Activated effector memory CD4-positive, alpha-beta T cell treated with anti-CD3 and anti-CD28 coated beads, Interleukin-2, amount 50 U/mL, for 16 hours (primary cell): ENCODE measurements around the gene ACTRT2.

Experiments
- DNase-seq: peaks from one replicate; pipeline ENCODE4 v3.0.0-alpha.2; 2020

Gene ACTRT2

DNA sequence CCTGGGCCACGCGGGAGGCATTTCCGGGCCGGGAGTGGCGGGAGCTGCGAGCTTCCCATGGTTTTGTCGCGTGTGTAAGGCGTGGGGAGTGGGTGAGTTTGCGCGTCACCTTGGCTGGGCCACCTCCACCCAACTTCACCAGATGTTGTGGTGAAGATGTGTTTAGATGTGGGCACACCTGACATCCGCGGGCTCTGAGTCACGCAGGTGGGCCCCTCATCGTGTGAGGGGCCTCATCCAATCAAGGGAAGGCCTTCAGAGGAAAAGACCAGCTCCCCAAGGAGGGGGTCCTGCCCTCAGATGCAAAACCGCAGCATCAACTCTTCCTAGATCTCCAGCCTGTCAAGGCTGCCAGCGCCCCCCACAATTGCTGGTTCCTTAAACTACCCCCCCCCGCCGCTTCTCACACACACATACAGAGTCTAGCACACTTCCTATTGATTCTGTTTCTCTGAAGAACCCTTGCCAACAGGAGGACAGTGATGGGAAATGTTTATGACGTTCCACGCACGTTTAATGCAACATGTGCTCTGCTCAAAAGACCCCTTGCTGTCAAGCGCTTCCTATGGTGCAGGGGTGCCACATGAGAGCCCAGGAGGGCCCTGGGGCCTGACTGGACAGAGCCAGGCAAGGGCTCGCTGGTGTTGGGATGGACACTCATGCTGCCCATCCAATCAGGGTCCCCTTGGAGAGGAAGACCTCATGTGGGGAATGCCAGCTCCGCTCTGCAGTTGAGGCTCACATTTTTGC is 11.9 kb downstream of the ACTRT2 start:
- peak; percentile 72 for DNase-seq

GRCh38 chr1:3033790-3034090 is 12.5 kb downstream of the ACTRT2 start:
- DNase-seq, result no peak

- DNase-seq, result no peak
These were observed 12.9 kb downstream of the ACTRT2 start for GRCh38 chr1:3034162-3034561.

- DNase-seq, result peak; percentile 49
These were observed 13.7 kb downstream of the ACTRT2 start for GRCh38 chr1:3034728-3035562.

DNA sequence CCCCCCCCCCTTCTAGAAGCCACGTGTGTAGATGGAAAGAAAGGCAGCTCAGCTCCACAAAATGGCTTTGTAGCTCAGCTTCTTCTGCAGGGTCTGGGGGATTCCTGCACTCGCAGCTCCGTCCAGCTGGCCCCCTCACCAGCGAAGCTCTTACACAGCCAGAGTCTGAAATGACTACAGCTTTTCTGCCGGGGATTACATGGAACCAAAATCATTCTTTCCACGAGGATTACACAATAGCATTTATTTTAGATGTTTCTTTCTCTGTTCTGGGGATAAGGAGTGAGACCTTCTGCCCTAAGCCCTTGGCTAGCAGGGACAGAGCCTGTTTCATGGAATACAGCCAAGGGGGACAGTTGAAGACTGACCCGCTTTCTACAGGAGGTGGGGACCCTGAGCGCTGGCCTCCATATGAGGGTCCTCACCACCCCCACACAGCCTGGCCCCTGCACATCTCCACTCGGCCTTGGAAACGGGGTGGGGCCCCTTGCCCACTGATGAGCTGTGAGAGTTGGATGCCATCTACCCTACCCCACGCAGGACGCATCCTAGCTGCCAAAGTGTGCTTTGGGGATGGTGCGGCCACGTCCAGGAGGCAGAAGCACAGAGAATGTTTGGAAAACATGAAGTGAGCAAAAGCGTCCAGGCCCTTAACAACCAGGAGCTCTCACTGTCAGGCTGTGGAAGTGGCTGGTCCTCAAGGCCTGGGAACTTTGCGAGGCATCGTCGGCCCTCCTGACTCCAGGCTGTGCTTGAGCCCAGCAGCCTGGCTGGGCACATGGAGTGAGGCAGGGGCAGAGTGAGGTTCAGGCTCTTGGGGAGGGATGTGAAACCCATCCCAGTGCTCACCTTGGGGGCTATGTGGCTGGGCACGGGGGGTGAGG is 14.5 kb downstream of the ACTRT2 start:
- DNase-seq, result peak; percentile 34

DNA sequence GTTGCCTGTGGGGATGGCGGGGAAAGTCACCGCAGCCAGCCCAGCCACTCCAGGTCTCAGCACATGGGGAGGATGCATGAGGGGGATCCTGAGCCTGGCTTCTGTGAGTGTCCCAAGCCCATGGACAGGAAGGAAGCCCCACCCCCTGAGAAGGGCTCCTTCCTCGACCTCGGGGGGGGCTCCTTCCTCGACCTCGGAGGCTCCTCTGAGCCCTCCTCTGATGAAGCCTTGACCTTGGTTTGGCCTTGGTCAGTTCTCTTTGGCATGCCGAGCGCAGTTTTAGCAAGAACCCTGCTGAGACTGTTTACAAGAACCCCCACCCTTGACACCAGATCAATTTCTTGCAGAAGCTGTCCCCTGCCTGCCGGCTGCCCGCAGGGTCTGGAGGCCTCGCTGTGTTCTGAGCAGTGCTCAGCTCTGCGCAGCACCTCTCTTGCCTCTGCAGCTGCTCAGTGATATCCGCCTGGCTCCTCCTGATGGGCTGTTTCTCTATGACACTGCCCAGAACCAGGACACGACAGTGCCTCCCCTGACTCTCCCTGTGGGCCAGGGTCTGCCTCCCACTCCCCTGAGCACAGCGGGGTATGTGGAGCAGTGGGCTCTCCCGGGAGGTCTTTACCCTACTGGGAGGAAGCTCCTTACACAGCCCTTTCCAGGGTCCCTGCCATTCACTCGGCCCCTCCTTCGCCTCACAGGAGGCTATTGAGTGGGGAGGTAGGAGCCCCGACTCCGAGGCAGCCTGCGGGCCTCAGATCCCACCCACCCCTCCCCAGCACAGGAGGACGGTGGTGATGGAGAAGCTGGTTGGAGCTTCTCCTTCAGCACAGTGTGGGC is 15.4 kb downstream of the ACTRT2 start:
- peak; percentile 58 for DNase-seq

DNA sequence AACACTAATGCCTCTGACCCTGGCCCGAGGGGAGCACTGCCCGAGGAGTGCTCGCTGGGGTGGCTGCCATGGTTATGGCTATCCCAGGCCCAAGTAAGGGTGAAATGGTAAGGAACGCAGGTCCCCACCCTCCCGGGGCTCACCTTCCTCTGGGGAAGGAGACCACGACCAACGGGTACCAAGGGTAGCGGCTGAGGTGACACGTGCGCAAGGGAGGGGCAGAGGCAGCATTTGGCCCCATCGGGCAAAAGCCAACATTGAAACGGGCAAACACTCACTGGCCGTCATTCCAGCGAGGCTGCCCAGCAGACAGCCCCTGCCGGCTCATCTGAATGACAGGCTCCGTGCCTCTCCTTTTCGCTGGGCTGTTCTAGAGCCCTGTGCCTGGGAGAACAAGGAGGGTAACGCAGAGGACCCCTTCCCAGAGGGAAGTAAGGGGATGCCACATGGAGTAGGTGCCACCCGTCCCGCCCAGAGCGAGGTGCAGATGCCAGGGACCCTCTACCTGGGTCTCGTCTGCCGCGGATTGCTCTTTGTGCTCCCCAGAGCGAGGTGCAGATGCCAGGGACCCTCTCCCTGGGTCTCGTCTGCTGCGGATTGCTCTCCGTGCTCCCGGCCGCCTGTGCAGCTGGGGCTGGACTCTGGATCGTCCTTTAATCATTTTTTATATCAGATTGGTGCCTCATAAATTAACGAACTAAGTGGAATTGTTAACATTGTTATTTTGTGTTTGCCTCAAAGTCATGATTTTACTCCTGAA is 16.2 kb downstream of the ACTRT2 start:
- DNase-seq, result peak; percentile 48

GRCh38 chr1:3038113-3038551 is 16.9 kb downstream of the ACTRT2 start:
- peak; percentile 50 for DNase-seq

DNA sequence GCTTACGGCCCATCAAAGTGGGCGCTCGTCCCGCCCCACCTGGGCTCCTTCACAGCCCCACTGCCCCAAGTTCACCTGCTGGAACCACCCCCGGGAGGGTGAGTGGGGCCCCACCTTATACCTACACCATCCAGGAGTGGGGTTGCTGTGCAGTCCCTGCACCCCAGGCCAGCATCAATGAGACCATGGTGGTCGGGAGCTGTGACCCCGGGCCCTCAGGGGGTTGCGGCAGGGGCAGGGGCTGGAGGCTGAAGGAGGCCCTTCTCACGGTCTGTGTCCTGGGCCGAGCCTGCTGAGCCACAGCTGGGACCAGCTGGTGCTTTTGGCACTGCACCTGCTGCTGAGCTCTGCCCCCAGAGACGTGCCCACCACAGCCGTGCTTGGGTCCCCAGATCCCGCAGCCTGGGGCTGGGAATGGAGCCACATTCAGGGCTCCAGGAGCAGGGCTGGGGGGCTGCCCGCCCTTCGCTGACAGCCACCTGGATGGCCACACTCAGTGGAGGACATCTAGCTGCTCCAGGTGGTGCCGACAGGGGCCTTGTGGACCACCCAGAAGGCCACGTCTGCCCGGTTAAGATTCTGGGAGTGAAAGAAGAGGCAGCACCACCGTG is 17.4 kb downstream of the ACTRT2 start:
- DNase-seq, result peak; percentile 60

DNA sequence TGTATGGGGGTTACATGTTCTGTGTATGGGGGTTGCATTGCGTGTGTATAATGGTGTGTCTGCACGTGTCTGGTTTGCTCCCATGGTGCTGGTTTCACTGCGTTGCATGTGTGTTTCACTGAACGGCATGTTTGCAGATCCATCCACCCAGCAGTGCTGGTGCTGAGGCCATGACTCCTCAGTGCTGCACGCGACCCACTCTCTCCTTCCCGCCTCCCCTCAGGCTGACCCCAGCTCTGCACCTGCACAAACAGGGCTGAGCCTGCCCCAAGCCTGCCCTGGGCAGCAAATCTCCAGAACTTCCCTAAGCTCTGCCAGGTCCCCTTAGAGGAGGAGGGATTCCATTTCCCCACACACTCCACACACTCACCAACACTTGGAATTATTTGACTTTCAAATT is 18.7 kb downstream of the ACTRT2 start:
- peak; percentile 55 for DNase-seq

DNA sequence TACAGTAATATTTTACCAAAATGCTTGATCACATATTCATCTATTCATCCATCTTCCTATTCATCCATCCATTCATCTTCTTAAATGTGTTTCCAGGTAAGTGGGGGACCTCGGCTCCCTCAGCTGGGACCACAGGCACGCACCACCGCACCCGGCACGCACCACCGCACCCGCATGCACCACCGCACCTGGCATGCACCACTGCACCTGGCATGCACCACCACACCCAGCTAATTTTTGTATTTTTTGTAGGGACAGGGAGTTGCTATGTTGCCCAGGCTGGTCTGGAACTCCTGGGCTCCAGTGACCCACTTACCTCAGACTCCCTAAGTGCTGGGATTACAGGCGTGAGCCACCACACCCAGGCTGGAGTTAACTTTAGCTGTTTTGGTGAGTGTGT is 21.2 kb downstream of the ACTRT2 start:
- DNase-seq, result no peak

- peak; percentile 43 for DNase-seq
These were observed 27.9 kb downstream of the ACTRT2 start for GRCh38 chr1:3049164-3049563.

GRCh38 chr1:3049905-3050304 is 28.6 kb downstream of the ACTRT2 start:
- peak; percentile 55 for DNase-seq

- DNase-seq, result peak; percentile 45
These were observed 29.3 kb downstream of the ACTRT2 start for GRCh38 chr1:3050603-3051002.

DNA sequence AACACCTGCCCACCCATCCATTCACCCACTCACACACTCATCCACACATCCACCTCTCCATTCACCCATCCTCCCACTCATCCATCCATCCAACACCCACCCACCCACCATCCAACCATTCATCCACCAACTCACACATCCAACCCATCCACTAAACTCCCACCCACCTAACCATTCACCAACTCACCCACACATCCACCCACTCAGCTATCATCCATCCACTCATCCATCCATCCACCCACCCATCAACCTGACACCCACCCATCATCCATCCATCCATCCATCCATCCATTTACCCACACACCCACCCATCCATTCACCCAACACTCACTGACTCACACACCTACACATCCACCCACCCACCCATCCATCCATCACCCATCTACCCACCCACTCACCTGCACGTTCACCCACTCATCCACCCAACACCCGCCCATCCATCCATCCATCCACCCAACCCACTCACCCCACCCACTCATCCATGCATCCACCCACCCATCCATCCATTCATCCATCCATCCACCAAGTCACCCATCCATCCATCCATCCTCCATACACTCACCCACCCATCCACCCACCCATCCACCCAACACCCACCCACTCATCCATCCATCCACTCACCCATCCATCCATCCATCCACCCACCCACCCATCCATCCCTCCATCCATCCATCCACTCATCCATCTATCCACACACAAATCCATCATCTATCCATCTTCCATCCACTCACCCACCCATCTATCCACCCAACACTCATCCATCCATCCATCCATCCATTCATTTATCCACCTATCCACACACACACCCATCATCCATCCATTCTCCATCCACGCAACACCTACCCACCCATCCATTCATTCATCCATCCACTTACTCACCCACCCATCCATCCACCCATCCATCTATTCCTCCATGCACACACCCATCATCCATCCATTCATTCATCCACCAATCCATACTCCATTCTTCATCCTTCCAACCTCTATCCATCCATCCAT is 30.3 kb downstream of the ACTRT2 start:
- DNase-seq, result peak; percentile 28

GRCh38 chr1:3052501-3052900 is 31.2 kb downstream of the ACTRT2 start:
- peak; percentile 31 for DNase-seq

DNA sequence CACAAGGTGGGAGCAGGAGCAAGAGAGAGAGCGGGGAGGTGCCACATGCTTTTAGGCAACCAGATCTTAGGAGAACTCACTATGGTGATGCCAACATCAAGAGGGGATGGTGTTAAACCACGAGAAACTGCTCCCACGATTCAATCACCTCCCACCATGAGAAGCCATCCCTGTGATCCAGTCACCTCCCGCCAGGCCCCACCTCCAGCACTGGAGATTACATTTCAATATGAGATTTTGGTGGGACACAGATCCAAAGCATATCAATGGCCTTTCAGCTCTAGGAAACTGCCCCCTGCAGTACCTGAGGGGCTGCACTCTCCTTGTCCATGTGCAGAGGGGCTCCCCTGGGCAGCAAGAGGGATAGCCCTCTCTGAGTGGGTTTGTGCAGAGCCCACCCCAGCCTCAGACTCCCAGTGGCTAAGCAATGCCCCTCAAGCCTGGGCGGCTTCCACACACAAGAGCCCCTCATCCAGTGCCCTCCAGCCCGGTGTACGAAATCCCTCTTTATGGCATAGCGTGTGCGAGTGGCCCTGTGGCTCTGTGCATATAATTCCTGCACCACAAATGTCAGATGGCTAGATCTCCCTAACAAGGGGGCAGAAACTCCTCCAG is 32.2 kb downstream of the ACTRT2 start:
- DNase-seq, result peak; percentile 25

GRCh38 chr1:3053986-3054385 is 32.7 kb downstream of the ACTRT2 start:
- no peak for DNase-seq

DNA sequence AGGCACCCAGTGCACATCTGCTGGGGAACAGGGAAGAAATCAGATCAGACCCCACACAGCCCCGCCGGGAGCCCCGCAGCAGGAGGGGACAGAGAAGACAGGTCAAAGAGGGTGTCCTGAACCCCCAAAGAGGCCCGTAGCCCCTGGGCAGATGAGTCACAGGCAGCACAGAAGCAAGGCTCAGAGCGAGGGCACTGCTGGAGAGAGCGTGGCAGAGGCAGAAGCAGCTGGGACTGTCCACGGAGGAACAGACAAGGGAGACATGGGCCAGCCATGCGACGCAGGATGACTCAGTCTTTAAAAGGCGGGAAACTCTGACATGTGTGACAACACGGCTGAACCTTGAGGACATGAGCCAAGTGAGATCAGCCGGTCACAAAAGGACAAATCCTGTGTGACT is 33.2 kb downstream of the ACTRT2 start:
- peak; percentile 39 for DNase-seq
